ENCODE results near the gene PRPF38A.
A peak's percentile ranks its signal among the peaks of the same experiment; 100 is the strongest.
"Not testable (repeated sequence)": the region's sequence is repeated elsewhere in the genome, so short reads cannot be mapped to it uniquely, and the experiment has no call there.

PRPF38A gene

DNA sequence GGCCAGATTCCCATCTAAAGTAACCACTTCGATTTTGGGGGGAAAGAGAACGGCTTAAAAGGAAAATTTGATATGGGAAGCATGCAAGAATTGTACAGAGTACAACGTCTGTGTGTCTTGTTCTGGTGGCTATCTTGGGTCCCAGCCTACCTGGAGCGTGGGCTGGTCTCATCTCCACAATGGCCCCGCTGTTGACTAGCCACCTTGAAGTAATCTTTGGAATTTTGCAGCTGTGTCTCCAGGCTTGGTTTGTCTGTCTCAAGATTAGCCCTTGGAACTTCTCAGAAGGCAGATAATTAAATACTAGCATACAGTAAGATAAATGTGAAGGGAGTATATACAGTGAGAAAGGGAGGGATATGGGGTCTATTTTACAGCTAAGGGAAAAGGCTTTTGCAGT is 37.1 kb upstream of the PRPF38A start:
- no peak for DNase-seq (ENCODE audit: low spot score)
- TF ChIP-seq, protein P1, sequence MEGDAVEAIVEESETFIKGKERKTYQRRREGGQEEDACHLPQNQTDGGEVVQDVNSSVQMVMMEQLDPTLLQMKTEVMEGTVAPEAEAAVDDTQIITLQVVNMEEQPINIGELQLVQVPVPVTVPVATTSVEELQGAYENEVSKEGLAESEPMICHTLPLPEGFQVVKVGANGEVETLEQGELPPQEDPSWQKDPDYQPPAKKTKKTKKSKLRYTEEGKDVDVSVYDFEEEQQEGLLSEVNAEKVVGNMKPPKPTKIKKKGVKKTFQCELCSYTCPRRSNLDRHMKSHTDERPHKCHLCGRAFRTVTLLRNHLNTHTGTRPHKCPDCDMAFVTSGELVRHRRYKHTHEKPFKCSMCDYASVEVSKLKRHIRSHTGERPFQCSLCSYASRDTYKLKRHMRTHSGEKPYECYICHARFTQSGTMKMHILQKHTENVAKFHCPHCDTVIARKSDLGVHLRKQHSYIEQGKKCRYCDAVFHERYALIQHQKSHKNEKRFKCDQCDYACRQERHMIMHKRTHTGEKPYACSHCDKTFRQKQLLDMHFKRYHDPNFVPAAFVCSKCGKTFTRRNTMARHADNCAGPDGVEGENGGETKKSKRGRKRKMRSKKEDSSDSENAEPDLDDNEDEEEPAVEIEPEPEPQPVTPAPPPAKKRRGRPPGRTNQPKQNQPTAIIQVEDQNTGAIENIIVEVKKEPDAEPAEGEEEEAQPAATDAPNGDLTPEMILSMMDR (IDR thresholded peaks at IDR 0.05; ENCODE audit: extremely low read depth, missing control alignments), result no peak

DNA sequence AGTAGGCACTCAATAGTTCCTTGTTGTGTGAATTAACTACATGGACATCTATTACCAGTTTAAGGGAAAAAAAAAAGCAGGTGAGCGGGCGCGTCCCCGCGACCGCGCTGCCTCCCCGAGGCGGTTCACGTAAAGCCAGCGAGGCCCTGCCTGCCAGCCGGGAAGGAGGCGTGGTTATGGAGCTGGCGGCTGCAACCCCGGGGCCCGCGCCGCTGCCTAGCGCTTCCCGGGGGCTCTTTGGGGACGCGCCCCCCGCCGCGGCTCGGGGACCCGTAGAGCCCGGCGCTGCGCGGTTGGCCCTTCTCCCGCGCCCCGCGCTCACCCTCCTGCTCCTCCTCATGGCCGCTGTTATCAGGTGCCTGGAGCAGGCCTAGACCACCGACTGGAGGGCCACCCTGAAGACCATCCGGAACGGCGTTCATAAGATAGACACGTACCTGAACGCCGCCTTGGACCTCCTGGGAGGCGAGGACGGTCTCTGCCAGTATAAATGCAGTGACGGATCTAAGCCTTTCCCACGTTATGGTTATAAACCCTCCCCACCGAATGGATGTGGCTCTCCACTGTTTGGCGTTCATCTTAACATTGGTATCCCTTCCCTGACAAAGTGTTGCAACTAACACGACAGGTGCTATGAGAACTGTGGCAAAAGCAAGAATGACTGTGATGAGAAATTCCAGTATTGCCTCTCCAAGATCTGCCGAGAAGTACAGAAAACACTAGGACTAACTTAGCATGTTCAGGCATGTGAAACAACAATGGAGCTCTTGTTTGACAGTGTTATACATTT is 35.8 kb upstream of the PRPF38A start:
- TF ChIP-seq, protein P1 (IDR thresholded peaks at IDR 0.05; ENCODE audit: extremely low read depth, missing control alignments), result no peak
- DNase-seq (ENCODE audit: low spot score), result peak; percentile 78

DNA sequence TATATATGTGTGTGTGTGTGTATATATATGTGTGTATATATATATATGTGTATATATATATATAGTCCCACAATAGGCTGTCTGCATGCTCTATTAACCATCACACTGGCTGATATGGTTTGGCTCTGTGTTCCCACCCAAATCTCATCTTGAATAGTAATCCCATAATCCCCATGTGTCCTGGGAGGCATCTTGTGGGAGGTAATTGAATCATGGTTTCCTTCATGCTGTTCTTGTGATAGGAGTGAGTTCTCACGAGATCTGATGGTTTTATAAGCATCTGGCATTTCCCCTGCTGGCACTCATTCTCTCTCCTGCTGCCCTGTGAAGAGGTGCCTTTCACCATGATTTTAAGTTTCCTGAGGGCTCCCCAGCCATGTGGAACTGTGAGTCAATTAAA is 34.6 kb upstream of the PRPF38A start:
- DNase-seq (ENCODE audit: low spot score), result not testable (repeated sequence)

DNA sequence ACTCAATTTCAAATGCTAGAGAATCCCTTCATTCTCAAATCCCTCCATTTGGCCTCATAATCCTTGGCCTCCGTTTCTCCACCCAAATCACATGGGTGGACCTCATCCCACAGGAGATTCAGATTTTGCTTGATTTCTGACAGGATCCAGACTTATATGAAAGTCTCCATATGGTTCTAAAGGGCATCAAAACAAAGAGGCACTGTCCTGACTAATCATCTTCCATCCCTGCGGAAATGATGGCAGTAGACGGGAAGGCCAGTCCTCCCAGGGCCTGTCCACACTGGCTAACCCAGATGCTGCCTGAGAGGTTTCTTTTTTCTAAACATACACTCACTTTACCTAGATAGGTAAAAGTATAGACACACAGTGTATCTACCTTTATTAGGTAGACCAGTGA is 19.0 kb upstream of the PRPF38A start:
- TF ChIP-seq, protein P1 (IDR thresholded peaks at IDR 0.05; ENCODE audit: extremely low read depth, missing control alignments), result no peak
- no peak for DNase-seq (ENCODE audit: low spot score)

DNA sequence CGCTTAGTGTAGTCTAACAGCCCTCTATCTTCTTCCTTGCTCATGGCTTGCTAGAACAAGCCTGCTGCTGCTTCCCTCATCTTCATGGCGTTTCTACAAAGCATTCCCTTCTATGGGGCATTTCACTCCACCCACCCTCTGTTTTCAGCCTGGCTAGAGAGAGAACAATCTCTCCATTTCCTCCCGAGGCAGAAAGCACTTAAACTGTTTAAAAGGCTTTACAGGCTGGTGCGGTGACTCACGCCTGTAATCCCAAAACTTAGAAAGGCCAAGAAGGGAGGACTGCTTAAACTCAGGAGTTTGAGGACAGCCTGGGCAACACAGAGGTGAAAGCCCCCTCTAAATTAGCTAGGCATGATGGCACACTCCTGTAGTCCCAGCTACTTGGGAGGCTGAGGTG is 17.9 kb upstream of the PRPF38A start:
- TF ChIP-seq, protein P1 (IDR thresholded peaks at IDR 0.05; ENCODE audit: extremely low read depth, missing control alignments), result no peak
- no peak for DNase-seq (ENCODE audit: low spot score)

DNA sequence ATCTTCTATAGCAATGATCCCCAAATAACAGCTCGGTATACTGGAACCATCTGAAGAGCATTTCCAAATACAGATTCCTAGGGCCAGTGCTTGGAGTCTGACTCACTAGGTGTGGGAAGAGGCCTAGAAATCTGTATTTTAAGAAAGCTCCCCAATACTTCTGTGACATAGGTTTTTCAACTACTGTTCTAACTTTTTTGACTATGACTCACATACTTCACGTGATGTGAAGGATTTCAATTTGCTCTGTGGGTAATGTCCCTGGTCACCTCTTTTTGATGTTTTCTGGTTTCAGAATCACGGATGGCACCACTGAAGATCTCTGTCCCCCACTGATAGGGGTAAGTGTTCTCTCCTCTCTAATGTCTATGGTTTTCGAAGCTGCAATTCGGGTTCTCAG is 11.2 kb upstream of the PRPF38A start:
- TF ChIP-seq, protein P1 (IDR thresholded peaks at IDR 0.05; ENCODE audit: extremely low read depth, missing control alignments), result no peak
- no peak for DNase-seq (ENCODE audit: low spot score)

DNA sequence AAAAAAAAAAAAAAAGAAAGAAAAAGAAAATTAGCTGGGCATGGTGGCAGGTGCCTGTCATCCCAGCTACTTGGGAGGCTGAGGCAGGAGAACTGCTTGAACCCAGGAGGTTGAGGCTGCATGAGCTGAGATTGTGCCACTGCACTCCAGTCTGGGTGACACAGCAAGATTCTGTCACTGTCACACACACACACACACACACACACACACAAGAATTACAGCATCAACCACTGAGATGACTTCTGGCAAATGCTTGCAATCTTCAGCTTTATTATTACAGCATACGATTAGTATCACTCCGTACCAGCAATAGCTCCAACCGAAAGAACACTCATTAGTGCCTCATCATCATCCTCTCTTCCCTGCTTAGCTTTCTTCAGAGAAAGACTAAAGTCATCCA is 4.8 kb upstream of the PRPF38A start:
- no peak for DNase-seq (ENCODE audit: low spot score)
- TF ChIP-seq, protein P1 (IDR thresholded peaks at IDR 0.05; ENCODE audit: extremely low read depth, missing control alignments), result no peak

DNA sequence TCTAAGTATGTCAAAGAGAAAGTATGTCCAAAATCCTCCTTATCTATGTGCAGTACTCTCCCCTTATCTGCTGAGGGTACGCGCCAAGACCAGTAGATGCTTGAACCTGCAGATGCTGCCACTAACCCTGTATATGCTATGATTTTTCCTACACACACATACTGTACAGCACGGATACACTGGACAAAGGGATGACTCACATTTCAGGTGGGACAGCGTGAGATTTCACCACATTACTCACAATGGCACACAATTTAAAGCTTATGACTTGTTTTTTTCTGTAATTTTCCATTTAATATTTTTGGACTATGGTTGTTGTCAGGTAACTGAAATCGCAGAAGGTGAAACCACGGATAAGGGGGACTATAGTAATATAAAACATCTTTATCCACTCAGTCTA is 4.3 kb upstream of the PRPF38A start:
- no peak for DNase-seq (ENCODE audit: low spot score)
- TF ChIP-seq, protein P1 (IDR thresholded peaks at IDR 0.05; ENCODE audit: extremely low read depth, missing control alignments), result no peak

Data from GM20000 (cell line).